Fibroblast of skin of left biceps (primary cell): Measurements from ENCODE around the gene CCDC90B.
"Not testable (repeated sequence)": the region's sequence is repeated elsewhere in the genome, so short reads cannot be mapped to it uniquely, and the experiment has no call there.

Experiments
- DNase-seq, 2 experiments: peaks; one replicate each; pipeline ENCODE4 v3.0.0-alpha.2; 2013; ENCODE audit warnings: low read depth in 2 of 2

CCDC90B gene, protein sequence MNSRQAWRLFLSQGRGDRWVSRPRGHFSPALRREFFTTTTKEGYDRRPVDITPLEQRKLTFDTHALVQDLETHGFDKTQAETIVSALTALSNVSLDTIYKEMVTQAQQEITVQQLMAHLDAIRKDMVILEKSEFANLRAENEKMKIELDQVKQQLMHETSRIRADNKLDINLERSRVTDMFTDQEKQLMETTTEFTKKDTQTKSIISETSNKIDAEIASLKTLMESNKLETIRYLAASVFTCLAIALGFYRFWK

DNA sequence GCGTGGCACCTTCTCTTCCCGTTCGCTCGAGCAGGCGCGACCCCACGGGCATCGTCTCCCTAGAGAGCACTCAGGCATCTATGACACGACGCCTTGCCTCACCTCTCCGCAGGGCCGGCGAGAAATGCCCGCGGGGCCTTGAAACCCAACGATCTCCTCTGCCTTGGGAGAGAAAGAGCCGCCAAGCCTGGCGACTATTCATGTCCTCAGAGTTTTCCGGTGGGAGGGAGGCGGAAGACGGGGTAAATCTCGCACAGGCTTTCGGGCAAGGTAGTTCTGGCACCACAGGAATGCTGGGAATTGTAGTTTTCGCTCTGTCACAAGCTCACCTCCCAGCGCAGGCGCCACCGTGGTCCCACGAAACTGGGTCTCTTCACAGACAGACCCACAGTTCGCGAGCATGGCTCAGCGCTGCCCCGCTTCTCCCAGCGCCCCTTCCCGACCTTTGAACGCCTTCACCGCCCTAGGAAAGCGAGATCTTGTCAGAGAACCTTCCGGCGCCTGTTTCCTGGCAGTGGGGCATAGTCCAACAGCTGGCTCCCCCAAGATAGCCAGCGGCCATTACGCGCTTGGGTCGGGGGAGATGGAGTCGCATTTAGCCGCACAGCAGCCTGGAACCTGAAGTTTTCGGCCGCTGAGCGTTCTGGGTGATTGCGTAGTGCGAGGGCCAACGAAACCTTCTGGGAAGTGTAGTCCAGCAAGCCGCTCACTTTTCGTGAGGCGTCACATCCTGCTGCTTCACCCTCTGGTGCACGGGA is at the start of gene CCDC90B:
CCDC90B (minus strand) TSS at position 597 of the 758 bp plus-strand sequence; CDS start at position 202, 395 bp downstream.
- DNase-seq, result peak; percentile 94 to 96

DNA sequence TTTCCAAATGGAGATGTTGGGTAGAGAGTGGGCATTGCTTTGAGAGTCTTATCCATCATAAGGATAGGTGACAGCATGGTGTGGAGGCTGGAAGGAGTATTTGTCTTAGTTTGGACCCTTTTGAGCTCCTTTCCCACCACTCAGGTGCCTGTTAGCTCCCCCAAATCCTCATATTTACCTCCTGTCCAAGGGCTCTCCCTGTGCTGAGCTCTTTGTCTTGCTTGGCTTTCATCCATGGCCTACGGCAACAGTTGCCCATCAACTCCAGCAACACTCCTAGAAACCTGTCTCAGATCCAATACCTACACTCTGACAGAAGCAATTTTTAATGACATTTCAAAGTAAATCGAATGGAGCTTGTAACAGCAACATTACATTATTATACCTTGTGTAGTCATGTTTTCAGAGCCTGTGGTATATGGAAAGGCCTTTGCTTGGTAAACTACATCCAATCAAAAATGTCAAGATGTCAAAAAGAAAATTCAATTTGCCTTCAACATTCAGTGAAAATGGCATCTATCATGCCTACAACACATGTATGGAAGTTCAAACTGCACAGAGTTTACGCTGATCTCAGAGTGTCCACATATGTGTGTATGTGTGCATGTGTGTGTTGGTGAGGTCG is 49.4 kb upstream of the CCDC90B start:
- no peak for DNase-seq

DNA sequence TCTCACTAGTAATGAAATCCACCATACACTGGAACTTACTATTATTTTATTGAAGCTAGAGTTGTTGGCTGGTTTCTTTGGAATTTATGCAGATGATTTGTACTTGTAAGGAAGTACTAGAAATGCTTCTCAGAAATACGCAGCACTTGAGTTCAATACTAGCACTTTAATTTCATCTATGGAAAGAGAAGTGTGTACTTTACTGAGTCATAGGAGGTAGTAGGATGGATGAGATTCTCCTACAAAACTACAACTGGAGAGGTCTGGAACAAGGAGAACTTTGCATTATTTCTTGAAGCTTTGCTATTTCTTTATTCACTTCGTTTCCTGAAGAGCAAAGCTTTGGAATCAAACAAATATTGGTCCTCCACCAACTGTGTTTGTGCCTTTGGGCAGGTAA is 44.1 kb upstream of the CCDC90B start:
- no peak for DNase-seq

DNA sequence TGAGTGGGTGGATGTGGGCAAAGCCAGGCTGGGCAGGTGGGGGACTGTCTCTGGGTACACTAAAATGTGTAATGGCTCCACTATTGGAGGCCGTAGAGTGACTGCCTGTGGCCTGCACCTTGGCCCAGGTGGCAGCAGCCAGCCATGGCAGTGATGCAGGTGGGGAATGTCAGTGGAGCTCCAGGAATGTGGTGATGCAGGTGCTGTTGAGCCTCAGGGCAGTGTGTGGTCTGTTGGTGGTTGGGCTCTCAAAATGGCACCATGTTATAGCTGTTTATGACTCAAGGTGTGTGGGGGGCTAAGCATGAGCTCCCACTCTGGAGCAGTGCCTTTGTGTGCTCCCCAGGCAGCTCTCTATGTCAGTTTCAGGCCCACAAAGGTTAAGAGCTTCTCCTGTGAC is 40.2 kb upstream of the CCDC90B start:
- DNase-seq, result no peak

DNA sequence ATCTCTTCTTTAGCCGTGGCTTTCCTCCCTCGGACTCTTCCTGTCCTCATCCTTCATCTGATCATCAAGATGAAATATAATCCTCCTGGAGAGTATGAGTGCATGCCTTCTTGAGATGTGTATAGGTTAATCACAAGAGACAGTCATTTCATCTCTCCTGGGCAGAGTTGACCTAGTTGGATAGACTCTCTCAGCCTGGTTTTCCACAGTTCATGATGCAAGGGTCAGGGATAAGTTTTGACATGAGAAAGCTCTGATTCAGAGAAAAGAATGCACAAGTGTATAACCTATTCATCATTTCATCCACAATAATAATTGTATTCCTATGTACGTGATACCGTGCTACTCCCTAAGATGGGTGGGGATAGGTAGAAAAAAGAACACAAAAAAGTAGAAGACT is 33.2 kb upstream of the CCDC90B start:
- no peak for DNase-seq

DNA sequence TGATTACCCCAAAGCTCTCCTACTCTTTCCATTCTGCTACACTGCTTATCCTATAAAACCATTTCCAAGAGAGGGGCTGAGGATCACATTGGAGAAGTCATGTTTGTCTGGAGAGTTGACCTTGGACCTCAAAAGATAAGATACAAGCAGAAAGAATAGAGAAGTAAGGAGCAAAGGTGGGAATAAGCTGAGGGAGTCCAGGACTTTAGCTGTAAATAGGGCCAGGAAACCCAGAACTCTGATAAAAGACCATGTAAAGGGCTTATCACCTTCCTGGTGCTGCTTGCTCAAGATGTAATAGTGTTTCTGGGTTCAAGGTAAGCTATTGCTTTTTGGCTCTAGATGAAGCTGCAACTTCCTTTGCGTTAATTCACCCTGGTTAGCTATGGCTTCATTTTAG is 32.8 kb upstream of the CCDC90B start:
- no peak for DNase-seq

DNA sequence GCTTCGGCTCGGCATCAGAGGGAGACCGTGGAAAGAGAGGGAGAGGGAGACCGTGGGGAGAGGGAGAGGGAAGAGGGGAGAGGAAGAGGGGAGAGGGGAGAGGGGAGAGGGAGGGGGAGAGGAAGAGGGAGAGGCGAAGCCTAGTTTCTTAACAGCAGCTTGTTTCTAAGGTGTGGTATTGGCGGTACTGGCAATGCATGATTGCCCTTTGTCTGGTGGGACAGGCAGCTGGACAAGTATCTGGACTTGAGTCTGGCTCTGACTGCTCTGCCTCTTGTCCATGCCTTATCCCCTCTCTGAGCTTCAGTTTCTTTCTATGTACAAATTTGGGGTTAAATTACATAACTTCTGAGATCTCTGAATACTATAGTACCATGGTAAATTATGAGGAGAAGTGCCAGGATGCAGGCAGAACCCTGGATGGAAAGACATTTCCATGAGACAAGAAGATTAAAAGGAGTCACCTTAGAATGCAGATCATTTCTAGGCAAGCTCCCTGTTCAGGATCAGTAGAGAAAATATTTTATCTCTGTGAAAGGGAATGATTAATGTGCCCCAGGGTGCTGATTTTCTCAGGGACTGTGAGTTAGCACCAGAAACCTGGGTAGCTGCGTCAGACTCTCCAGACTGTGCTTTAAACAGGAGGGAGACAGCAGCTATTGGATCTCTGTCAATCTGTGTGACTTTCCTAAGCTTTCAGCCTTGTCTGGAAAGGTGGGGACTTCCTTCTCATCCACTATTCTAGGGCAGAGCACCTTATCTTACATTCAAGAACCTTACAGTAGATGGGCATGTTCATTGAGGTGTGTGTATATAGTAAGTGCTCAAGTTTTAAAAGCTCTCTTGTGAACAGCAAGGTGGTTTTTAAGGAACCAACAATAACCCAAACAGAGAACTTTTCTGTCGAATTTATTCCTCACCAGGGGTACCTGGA is 31.9 kb upstream of the CCDC90B start:
- DNase-seq, result no peak

DNA sequence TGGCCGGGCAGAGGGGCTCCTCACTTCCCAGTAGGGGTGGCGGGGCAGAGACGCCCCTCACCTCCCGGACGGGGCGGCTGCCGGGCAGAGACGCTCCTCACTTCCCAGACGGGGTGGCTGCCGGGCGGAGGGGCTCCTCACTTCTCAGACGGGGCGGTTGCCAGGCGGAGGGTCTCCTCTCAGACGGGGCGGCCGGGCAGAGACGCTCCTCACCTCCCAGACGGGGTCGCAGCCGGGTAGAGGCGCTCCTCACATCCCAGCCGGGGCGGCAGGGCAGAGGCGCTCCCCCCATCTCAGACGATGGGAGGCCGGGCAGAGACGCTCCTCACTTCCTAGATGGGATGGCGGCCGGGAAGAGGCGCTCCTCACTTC is 30.7 kb upstream of the CCDC90B start:
- not testable (repeated sequence) for DNase-seq

DNA sequence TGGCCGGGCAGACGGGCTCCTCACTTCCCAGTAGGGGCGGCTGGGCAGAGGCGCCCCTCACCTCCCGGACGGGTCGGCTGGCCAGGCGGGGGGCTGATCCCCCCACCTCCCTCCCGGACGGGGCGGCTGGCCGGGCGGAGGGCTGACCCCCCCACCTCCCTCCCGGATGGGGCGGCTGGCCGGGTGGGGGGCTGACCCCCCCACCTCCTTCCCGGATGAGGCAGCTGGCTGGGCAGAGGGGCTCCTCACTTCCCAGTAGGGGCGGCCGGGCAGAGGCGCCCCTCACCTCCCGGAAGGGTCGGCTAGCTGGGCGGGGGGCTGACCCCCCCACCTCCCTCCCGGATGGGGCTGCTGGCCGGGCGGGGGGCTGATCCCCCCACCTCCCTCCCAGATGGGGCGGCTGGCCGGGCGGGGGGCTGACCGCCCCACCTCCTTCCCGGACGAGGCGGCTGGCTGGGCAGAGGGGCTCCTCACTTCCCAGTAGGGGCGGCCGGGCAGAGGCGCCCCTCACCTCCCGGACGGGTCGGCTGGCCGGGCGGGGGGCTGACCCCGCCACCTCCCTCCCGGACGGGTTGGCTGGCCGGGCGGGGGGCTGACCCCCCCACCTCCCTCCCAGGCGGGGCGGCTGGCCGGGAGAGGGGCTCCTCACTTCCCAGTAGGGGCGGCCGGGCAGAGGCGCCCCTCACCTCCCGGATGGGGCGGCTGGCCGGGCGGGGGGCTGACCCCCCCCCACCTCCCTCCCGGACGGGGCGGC is 30.2 kb upstream of the CCDC90B start:
- not testable (repeated sequence) for DNase-seq

DNA sequence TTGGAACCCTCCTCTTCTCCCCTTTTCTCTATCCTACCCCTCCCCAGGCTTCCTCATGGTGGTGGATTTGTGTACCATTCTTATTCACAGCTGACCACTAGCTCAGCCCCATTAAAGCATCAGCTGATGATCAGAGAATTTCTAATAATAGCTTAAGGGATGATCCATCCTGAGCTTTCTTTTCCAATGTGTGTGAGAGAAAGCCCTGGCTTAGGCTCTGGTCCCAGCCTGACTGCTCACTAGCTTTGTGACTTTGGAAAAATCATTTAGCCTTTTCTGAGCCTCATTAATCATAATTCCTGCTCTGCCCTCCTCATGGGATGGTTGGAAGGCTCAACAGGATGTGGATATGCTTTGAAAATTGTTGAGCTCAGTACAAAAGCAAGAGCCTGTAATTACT is 26.3 kb upstream of the CCDC90B start:
- no peak for DNase-seq

DNA sequence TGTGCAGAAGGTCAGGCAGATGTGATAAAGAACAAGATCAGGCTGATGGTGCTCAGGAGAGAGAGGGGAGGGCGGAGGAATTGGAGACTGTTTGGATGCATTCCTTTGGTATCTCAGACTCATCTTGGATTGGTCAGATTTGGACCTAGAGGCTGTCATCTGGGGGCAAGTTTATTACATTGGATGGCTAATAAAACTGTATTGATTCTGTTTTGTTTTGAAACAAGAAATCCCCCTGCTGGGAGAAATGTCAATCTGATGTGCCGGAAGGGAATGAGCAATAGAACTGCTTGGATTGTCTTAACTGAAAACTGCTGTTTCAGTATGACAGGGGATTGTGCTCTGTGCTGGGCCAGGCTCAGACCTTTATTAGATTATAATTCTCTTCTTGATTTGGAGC is 25.5 kb upstream of the CCDC90B start:
- DNase-seq, result no peak

DNA sequence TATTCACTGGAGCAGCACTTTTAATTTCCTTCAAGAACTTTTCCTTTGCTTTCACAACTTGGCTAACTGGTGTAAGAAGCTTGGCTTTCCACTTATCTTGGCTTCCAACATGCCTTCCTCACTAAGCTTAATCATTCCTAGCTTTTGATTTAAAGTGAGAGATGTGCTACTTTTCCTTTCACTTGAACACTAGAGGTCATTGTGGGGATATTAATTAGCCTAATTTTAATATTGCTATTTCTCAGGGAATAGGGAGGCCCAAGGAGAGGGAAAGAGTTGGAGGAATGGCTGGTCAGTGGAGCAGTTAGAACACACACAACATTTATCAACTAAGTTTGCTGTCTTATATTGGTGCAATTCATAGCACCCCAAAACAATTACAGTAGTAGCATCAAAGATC is 24.6 kb upstream of the CCDC90B start:
- DNase-seq, result no peak

DNA sequence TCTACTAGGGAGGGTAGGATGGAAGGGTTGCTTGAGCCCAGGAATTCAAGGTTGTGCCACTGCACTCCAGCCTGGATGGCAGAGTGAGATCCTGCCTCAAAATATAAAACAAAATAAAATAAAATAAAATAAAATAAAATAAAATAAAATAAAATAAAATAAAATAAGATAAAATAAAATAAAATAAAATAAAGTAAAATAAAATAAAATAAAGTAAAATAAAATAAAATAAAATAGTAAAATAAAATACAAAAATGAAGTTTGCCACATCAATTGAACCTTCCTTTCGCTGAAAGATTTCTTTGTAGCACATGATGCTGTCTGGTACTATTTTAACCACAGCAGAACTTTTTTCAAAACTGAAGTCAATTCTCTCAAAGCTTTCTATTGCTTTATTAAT is 22.4 kb upstream of the CCDC90B start:
- not testable (repeated sequence) for DNase-seq

DNA sequence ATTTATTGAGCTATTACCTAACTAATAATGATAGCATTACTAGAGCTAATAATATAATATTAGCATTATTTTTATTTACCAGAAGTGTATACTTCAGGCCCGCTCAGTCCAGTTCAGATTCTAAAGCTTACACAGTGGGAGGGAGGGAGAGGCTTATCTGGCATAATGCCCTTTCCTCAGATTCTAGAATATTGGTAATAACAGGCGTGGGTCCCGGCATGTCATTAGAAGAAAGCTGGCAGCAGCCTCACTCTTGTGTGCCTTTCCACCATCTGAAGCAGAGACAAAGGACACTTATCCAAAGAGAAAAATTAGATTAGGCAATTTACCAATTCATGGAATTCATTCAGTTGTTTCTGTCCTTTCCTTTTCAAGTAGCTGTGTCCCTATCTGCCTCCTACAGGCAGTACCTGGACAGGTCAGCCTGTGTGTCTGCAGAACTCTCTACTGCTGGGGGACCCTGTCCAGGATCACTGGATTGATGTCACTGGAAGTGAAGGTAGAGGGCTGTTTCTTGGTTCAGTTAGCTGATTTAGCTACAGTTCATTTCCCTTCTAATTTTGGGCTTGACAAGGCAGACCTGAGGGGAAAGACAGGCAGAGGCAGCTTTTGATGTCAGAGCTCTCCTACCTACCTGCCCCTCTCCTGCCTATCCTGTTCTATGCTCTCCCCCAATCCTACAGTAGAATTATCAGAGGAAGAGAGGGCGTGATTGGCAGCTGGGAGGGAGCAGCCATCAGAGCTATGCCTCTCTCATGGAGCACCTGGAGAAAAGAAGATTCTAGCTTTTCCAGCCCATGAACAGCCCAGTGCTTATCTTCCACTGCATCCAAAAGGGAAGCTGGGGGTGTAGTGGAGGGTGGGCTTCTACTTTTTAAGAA is 20.3 kb upstream of the CCDC90B start:
- no peak for DNase-seq

DNA sequence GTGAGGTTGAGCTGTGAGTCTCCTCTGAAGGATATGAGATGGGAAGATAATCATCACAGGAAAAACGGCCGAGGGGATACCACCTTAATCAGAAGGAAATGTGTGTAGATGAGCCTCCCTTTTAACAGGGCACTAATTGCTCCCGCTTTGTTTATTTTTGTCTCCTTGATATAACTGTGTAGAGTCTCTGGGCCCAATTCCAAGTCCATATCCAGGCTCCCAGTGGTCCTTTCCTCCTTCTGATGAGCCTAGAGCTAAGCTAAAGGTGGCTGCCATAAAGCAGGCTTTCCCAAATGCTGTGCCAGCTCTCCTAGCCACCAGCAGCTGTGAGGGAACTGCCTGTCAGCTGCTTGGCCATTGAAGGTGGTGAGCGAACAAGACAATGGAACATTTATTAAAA is 17.1 kb upstream of the CCDC90B start:
- no peak for DNase-seq

DNA sequence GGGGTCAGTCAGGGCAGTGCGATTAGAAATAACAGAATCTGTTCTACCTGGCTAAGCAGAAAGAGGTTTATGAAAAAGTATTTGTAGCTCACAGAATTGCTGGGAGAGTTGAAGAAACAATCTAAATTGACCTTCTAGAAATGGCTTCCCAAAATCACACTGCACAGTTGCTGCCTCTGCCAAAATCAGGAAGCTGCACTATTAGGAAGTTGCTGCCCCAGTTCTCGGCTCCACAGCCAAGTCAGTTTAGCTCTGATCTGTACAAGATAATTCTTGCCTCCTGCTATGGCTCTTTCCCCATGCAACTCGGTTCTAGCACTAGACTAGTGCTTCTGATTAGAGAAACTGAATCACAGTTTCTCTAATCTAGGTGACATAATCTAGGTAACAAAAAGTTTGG is 16.0 kb upstream of the CCDC90B start:
- DNase-seq, result no peak

DNA sequence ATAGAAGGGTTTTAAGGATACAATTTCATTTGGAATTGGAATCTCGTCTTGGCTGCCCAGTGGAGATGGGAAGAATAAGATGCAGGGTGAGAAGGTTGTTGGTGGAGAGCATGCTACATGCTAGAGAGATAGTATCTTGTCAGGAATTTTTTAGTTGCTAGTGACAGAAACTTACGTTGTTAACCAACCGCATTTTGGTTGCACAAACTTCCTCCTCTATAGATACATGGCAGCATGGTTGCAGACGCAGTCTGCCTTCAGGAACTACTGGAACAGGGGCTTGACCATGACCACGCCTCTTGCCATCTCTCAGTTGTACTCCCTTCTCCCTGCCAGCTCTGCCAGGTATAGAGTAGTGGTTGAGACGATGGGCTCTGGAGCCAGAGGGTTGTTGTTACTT is 13.5 kb upstream of the CCDC90B start:
- no peak for DNase-seq

DNA sequence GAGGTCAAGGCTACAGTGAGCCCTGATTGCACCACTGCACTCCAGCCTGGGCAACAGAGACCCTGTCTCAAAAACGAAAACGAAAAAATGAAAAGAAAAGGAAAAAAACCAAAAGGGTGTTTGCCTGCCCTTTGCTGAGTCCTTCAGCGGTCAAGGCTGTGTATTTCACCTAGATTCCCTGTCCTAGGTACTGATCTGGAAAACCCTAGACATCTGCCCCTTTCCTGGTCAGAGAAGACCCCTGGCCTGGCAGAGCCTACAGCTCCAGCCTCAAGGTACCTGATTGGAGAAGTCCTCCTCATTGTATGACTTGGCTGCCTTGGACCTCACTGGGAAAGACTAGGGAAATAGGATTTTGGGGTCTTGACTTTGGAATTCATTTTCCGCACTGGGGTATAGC is 8.0 kb upstream of the CCDC90B start:
- DNase-seq, result no peak

DNA sequence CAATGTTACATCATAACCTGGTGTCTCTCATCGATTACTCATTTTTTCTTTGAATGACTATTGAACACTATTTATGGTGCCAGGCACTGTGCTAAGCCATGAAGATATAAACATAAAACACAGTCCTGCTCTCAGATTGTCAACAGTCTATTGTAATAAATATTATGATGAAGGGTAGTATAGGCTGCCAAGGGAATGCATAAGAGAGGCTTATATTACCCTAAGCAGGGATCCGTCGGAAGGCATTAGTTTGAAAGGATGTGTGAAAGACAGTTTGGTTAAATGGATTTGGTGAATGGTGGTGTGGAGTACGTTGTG is 7.2 kb upstream of the CCDC90B start:
- DNase-seq, result no peak

DNA sequence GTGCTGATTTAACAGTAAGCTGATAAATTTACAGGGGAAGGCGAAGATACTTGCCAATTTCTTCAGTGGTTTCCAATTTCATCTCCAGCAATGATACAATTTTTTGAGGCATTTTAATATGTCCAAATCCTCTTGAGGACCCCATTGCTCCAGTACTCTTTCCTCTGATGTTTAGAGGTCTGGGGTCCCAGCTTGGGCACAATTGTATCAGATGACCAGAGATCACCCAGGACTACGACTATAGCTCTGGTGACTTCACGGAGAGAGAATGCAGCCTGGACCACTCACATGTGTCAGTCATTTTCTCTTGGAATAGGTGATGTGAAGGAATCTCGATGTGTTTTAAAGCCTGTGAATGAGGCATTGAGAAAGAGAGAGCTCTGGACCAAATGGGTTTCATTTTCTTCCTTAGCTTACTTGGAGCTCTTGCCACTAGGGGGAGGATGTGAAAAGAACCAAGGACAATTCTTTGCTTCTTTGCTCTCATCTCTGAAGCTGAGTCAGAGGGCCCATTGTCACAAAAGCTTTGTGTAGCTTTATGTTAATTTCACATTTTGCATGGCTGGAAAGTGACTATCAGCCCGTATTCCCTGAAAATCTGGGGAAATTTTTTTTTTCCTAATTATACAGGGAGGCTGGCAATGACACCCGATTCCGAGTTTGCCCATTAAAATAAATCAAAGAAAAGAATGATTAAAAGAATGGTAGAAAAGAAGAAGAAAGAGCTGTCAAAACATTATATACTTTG is 6.7 kb upstream of the CCDC90B start:
- peak; percentile 29 to 34 for DNase-seq
